Fibroblast of lung (primary cell): ENCODE results near the gene MRPL4. TPM values are rescaled to one million over a fixed set of nuclear protein-coding genes. Genes with fewer than 3 reads are reported as not detected.
A peak's percentile ranks its signal among the peaks of the same experiment; 100 is the strongest.

ENCODE experiments used
- DNase-seq, 2 donors: peaks; one replicate each; pipeline versions ENCODE4 v3.0.0 to v3.0.0-alpha.2; 2010; ENCODE audit warnings: low read depth in 2 of 2
- H2AFZ ChIP-seq: 2 replicates; pipeline ENCODE4 v1.5.1; 2012; ENCODE audit warnings: low read length, control low read depth, inconsistent platforms
- H3K27ac ChIP-seq: 2 replicates; pipeline ENCODE4 v1.5.1; 2011; ENCODE audit warnings: low read length, control low read depth; ENCODE audit not compliant: insufficient read depth
- H3K27me3 ChIP-seq: 2 replicates; pipeline ENCODE4 v1.5.1; 2011; ENCODE audit warnings: mild to moderate bottlenecking, low read length; ENCODE audit not compliant: control insufficient read depth, insufficient read depth
- H3K36me3 ChIP-seq: 2 replicates; pipeline ENCODE4 v1.5.1; 2011; ENCODE audit warnings: low read length; ENCODE audit not compliant: control insufficient read depth, insufficient read depth
- H3K4me1 ChIP-seq: 2 replicates; pipeline ENCODE4 v1.5.1; 2011; ENCODE audit warnings: low read length; ENCODE audit not compliant: control insufficient read depth, insufficient read depth; ENCODE audit errors: extremely low read depth
- H3K4me2 ChIP-seq: 2 replicates; pipeline ENCODE4 v1.5.1; 2011; ENCODE audit warnings: low read length, control low read depth; ENCODE audit not compliant: insufficient read depth; ENCODE audit errors: extremely low read depth
- H3K4me3 ChIP-seq, 4 experiments: fragments of 200-600 bp in 1 of 4; sonication (generic) in 1 of 4; replicated peaks in 1 of 4; 2 replicates each; pipeline ENCODE4 v1.5.1; 2011 to 2016; ENCODE audit warnings: low read length in 4 of 4, low read depth in 3 of 4, mild to moderate bottlenecking in 3 of 4, control low read depth in 2 of 4, inconsistent platforms in 1 of 4, mixed read lengths in 1 of 4; ENCODE audit not compliant: insufficient read depth in 1 of 4; ENCODE audit errors: control extremely low read depth in 1 of 4
- H3K79me2 ChIP-seq: 2 replicates; pipeline ENCODE4 v1.5.1; 2012; ENCODE audit warnings: mild to moderate bottlenecking, low read length, inconsistent platforms; ENCODE audit not compliant: control insufficient read depth, insufficient read depth
- H3K9ac ChIP-seq: 2 replicates; pipeline ENCODE4 v1.5.1; 2011; ENCODE audit warnings: mild to moderate bottlenecking, low read length, control low read depth; ENCODE audit not compliant: insufficient read depth
- H3K9me3 ChIP-seq: 2 replicates; pipeline ENCODE4 v1.5.1; 2012; ENCODE audit warnings: low read depth, low read length; ENCODE audit not compliant: control insufficient read depth, insufficient read depth
- H4K20me1 ChIP-seq: 2 replicates; pipeline ENCODE4 v1.5.1; 2011; ENCODE audit warnings: low read length; ENCODE audit not compliant: control insufficient read depth, insufficient read depth; ENCODE audit errors: extremely low read depth
- CTCF ChIP-seq, 2 donors: IDR thresholded peaks in 1 of 2; conservative IDR thresholded peaks in 1 of 2; 1 replicate in 1 of 2; 2 replicates in 1 of 2; pipeline ENCODE4 v1.5.1; 2011 to 2012; ENCODE audit warnings: low read length in 2 of 2, control low read depth in 1 of 2, inconsistent platforms in 1 of 2, low read depth in 1 of 2, mild to moderate bottlenecking in 1 of 2
- EZH2 ChIP-seq: IDR thresholded peaks from 2 replicates; pipeline ENCODE4 v1.5.1; 2012; ENCODE audit warnings: low read length, control low read depth, mild to moderate bottlenecking; ENCODE audit errors: missing control alignments
- polyA plus RNA-seq, 2 donors: library from polyadenylated mRNA; depleted of rRNA in 1 of 2; stranded (reverse) in 1 of 2; unstranded in 1 of 2; fragments of >200 nt; gene quantifications; 2 replicates each; pipeline ENCODE4 v1.2.1, GENCODE V29; 2011 to 2012; ENCODE audit warnings: missing spikeins in 1 of 2
- total RNA-seq: library from RNA; depleted of rRNA; stranded (reverse); fragments of >200 nt; gene quantifications from 2 replicates; pipeline ENCODE4 v1.2.1, GENCODE V29; 2014

MRPL4 gene
- total and polyA plus RNA-seq, 2 donors (not counting 1 experiment from before 2014, with no cell fraction given): 17.2 to 25.7 TPM

DNA sequence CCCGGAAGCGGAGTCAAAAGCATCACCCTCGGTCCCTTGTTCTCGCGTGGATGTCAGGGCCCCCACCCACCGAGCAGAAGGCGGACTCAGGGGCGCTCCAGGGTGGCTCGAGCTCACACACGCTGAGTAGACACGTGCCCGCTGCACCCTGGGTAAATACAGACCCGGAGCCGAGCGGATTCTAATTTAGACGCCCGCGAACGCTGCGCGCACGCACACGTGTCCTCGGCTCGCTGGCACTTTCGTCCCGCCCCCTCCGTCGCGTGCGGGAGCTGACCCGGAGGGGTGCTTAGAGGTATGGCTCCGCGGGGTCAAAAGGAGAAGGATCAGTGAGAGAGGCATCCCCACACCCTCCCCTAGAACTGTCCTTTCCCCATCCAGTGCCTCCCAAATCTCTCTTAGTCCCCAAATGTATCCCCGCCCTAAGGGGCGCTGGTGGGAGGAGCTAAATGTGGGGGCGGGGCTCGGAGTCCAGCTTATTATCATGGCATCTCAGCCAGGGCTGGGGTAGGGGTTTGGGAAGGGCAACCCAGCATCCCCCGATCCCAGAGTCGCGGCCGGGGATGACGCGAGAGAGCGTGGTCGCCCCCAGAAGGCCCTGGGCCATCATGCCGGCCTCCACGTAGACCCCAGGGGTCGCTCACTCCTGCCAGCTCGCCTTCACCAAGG is 37.3 kb downstream of the MRPL4 start:
- Histone ChIP-seq H3K9ac (no peak overlapping the region), H4K20me1 (no peaks in the 10 kb centered on the region), H3K36me3 (no peaks in the 10 kb centered on the region), H2AFZ (peak overlapping the region; percentile 12), H3K79me2 (no peaks in the 10 kb centered on the region), H3K4me3 (peak overlapping the region; percentile 1 to 57 (median 21)), H3K9me3 (no peaks in the 10 kb centered on the region), H3K27me3 (peaks cover 41% of the 10 kb centered on the region), H3K27ac (no peak overlapping the region), H3K4me2 (peak overlapping the region; percentile 69), H3K4me1 (peaks cover 10% of the 10 kb centered on the region)
- peak in 1 of 2 donors; percentile 33 for DNase-seq
- TF ChIP-seq CTCF (conservative IDR thresholded peaks at IDR 0.05 in 1 of 2, IDR thresholded peaks at IDR 0.05 in 1 of 2; ENCODE audit: low read depth in 1 of 2, low read length in 2 of 2) (no peak), EZH2 (peak; percentile 56)

DNA sequence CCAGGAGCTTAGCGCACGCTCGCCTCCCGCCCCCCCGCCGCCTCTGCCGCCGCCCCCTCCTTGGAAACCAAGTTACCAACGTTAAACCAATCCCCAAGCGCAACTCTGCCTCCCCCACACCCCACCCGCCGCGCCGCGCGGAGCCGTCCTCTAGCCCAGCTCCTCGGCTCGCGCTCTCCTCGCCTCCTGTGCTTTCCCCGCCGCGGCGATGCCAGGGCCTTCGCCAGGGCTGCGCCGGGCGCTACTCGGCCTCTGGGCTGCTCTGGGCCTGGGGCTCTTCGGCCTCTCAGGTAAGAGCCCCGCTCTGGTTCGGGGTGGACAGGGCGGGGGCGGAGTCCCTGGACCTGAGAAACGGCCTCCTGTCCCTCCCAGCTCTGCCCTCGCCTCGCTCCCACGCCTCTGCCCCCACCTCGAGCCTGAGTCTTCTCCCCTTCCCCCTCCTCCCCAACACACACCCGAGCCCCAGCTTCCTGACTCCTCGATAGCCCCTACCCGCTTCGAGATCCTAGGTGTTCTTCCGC is 37.9 kb downstream of the MRPL4 start, which contains the start of gene ICAM5:
Gene ICAM5 (plus strand): TSS at position 117 of the 521 bp plus-strand sequence. CDS start 92 bp downstream, at position 209.
- Histone ChIP-seq H3K9ac (no peak within 1 kb of the TSS), H3K9me3 (no peaks in the 10 kb centered on the region), H3K79me2 (no peaks in the 10 kb centered on the region), H3K36me3 (no peaks in the 10 kb centered on the region), H3K27me3 (peaks cover 44% of the 10 kb centered on the region), H3K4me3 (peak within 1 kb of the TSS; percentile 47 to 60 (median 56)), H3K4me1 (peaks cover 10% of the 10 kb centered on the region), H3K27ac (no peak within 1 kb of the TSS), H2AFZ (peak within 1 kb of the TSS; percentile 17), H3K4me2 (peak within 1 kb of the TSS; percentile 93), H4K20me1 (no peaks in the 10 kb centered on the region)
- DNase-seq: no peak
- no peak for TF ChIP-seq CTCF (conservative IDR thresholded peaks at IDR 0.05 in 1 of 2, IDR thresholded peaks at IDR 0.05 in 1 of 2; ENCODE audit: low read depth in 1 of 2, low read length in 2 of 2)
- no peak for TF ChIP-seq EZH2

- peak overlapping the region; percentile 17 for H2AFZ ChIP-seq
- H3K36me3 ChIP-seq: no peaks in the 10 kb centered on the region
- peak overlapping the region; percentile 93 for H3K4me2 ChIP-seq
- H3K4me3 ChIP-seq: peak overlapping the region; percentile 47 to 60 (median 56)
- no peaks in the 10 kb centered on the region for H3K79me2 ChIP-seq
- no peak for DNase-seq
- no peak overlapping the region for H3K27ac ChIP-seq
- H3K9me3 ChIP-seq: no peaks in the 10 kb centered on the region
- peaks cover 10% of the 10 kb centered on the region for H3K4me1 ChIP-seq
- H3K9ac ChIP-seq: no peak overlapping the region
- TF ChIP-seq CTCF (conservative IDR thresholded peaks at IDR 0.05 in 1 of 2, IDR thresholded peaks at IDR 0.05 in 1 of 2; ENCODE audit: low read depth in 1 of 2, low read length in 2 of 2): no peak
- peak; percentile 80 for TF ChIP-seq EZH2
- H4K20me1 ChIP-seq: no peaks in the 10 kb centered on the region
- H3K27me3 ChIP-seq: peaks cover 47% of the 10 kb centered on the region
Observed at GRCh38 chr19:10290357-10290875, 38.4 kb downstream of the MRPL4 start.
